Suprapubic skin (tissue), 4 donors: ENCODE measurements around the gene MRPL27. TPM values are rescaled to one million over a fixed set of nuclear protein-coding genes. Genes with fewer than 3 reads are reported as not detected.
A peak's percentile ranks its signal among the peaks of the same experiment; 100 is the strongest.

Source experiments
- DNase-seq, 2 donors: peaks; one replicate each; pipeline ENCODE4 v3.0.0-alpha.2; 2019; ENCODE audit warnings: low spot score in 2 of 2
- H3K27ac ChIP-seq: fragments of 200-600 bp; sonication (generic); one replicate; pipeline ENCODE4 v1.5.1; 2019
- H3K27me3 ChIP-seq: fragments of 200-600 bp; sonication (generic); one replicate; pipeline ENCODE4 v1.5.1; 2019
- H3K36me3 ChIP-seq: fragments of 200-600 bp; sonication (generic); one replicate; pipeline ENCODE4 v1.5.1; 2019
- H3K4me1 ChIP-seq: fragments of 200-600 bp; sonication (generic); one replicate; pipeline ENCODE4 v1.5.1; 2019
- H3K4me3 ChIP-seq: fragments of 200-600 bp; sonication (generic); one replicate; pipeline ENCODE4 v1.5.1; 2019; ENCODE audit warnings: mild to moderate bottlenecking
- H3K9me3 ChIP-seq: fragments of 200-600 bp; sonication (generic); one replicate; pipeline ENCODE4 v1.5.1; 2019
- CTCF ChIP-seq, 2 donors: fragments of 200-600 bp in 1 of 2; fragments of 450-650 bp in 1 of 2; sonication (generic) in 1 of 2; IDR thresholded peaks; one replicate each; pipeline ENCODE4 v1.5.1; 2016 to 2019; ENCODE audit warnings: antibody characterized with exemption in 2 of 2, mild to moderate bottlenecking in 1 of 2, moderate library complexity in 1 of 2
- EP300 ChIP-seq: sonication (generic); formaldehyde crosslinking; IDR thresholded peaks from one replicate; pipeline ENCODE4 v1.6.1; 2017; ENCODE audit warnings: antibody characterized with exemption
- POLR2A ChIP-seq, 2 donors: fragments of 450-650 bp; IDR thresholded peaks; one replicate each; pipeline ENCODE4 v1.6.1; 2017; ENCODE audit warnings: antibody characterized with exemption in 2 of 2, mild to moderate bottlenecking in 2 of 2, moderate library complexity in 2 of 2
- POLR2AphosphoS5 ChIP-seq, 3 donors: sonication (generic); formaldehyde crosslinking; IDR thresholded peaks; one replicate each; pipeline ENCODE4 v1.6.1; 2017; ENCODE audit warnings: antibody characterized with exemption in 3 of 3
- WGBS: methylation state at CpG from one replicate; pipeline ENCODE4 v1.1.5; 2018; 5-methylcytosine and 5-hydroxymethylcytosine counted together
- total RNA-seq, 4 donors: library from RNA; depleted of rRNA; stranded (reverse); fragments of >200 nt; gene quantifications; one replicate each; pipeline ENCODE4 v1.1.0, GENCODE V29; 2016

The MRPL27 gene
- total RNA-seq, 4 donors from 2014 or later = 60.3 to 87.7 (median 65.3) TPM

GRCh38 chr17:50358177-50358576 lies 14.8 kb downstream of the MRPL27 start:
- 96% methylated on average over 15 of the region's 17 CpGs for WGBS
- no peaks in the 10 kb centered on the region for H3K9me3 ChIP-seq
- peak; percentile 40 to 73 for DNase-seq
- H3K27me3 ChIP-seq = no peaks in the 10 kb centered on the region
- H3K4me1 ChIP-seq = peaks cover 5% of the 10 kb centered on the region
- no peak overlapping the region for H3K4me3 ChIP-seq
- TF ChIP-seq EP300 = no peak
- H3K36me3 ChIP-seq = peaks cover 77% of the 10 kb centered on the region
- no peak overlapping the region for H3K27ac ChIP-seq

DNA sequence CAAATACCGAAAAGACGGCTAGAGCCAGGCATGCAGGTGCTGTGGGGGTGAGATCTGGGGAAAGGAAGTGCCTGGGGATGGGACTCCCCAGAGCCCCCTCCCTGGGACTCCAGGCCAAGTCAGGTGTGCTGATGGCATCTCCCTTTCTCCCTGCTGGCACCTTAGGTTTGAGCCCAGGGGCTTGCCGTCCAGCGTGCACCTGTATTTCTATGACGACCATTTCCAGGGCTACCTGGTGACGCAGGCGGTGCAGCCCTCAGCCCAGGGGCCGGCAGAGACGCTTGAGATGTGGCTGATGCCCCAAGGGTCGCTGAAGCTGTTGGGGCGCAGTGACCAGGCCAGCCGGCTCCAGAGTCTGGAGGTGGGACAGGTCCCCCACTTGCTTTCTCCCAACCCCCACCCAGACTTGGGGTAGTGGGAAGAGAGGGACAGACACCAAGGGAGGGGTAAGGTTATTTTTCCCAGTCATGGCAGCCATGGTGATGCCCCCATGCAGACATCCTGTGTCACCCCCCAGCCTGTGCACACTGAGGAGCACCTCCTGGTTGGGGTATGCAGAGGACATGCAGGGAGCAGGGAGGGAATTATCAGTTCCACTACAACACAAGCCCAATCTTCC lies 16.0 kb downstream of the MRPL27 start:
- WGBS = 93% methylated on average over 12 of the region's 12 CpGs
- no peak overlapping the region for H3K27ac ChIP-seq
- H3K4me3 ChIP-seq = no peak overlapping the region
- H3K36me3 ChIP-seq = peaks cover 85% of the 10 kb centered on the region
- peak; percentile 52 to 56 for DNase-seq
- no peak for TF ChIP-seq EP300
- no peak for TF ChIP-seq POLR2A (IDR thresholded peaks at IDR 0.05)
- TF ChIP-seq POLR2AphosphoS5 (IDR thresholded peaks at IDR 0.05) = no peak
- no peak for TF ChIP-seq CTCF (IDR thresholded peaks at IDR 0.05)
- H3K4me1 ChIP-seq = no peaks in the 10 kb centered on the region
- no peaks in the 10 kb centered on the region for H3K9me3 ChIP-seq
- H3K27me3 ChIP-seq = no peaks in the 10 kb centered on the region

DNA sequence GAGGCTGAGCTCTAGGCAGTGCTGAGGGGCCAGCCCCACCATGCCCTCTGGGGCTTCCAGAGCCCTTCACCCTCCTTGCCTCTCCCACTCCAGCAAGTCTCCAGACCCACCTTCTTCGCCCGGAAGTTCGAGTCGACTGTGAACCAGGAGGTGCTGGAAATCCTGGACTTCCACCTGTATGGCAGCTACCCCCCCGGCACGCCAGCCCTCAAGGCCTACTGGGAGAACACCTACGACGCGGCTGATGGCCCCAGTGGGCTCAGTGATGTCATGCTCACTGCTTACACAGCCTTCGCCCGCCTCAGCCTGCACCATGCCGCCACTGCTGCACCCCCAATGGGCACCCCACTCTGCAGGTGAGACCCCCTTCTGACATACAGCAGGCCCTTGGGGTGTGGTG lies 16.6 kb downstream of the MRPL27 start:
- TF ChIP-seq EP300 (no peak), POLR2AphosphoS5 (IDR thresholded peaks at IDR 0.05) (no peak), CTCF (IDR thresholded peaks at IDR 0.05) (no peak), POLR2A (IDR thresholded peaks at IDR 0.05) (no peak)
- Histone ChIP-seq H3K4me1 (no peaks in the 10 kb centered on the region), H3K27me3 (no peaks in the 10 kb centered on the region), H3K4me3 (no peak overlapping the region), H3K9me3 (no peaks in the 10 kb centered on the region), H3K27ac (no peak overlapping the region), H3K36me3 (peaks cover 88% of the 10 kb centered on the region)
- peak; percentile 52 to 77 for DNase-seq
- WGBS = 95% methylated on average over 12 of the region's 12 CpGs

DNA sequence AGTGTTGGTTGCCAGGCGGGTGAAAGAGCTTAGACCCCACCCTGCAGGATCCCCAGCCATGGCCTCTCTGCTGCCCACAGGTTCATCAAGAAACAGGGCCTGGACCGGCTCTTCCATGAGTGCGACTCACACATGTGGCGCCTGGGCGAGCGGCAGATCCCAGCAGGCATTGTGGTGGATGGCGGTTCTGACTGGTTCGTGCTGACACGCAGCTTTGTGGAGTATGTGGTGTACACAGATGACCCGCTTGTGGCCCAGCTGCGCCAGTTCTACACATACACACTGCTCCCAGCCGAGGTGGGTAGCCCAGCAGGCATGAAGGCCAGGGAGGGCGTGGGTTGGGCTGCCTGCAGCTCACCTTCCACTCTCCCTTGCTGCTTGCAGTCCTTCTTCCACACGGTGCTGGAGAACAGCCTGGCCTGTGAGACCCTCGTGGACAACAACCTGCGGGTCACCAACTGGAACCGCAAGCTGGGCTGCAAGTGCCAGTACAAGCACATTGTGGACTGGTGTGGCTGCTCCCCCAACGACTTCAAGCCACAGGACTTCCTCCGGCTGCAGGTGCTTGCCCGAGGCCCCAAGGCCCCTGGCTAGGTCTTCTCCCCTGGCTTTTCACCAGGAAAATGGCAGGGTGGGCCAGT lies 17.2 kb downstream of the MRPL27 start:
- no peaks in the 10 kb centered on the region for H3K9me3 ChIP-seq
- peak; percentile 54 to 55 for DNase-seq

DNA sequence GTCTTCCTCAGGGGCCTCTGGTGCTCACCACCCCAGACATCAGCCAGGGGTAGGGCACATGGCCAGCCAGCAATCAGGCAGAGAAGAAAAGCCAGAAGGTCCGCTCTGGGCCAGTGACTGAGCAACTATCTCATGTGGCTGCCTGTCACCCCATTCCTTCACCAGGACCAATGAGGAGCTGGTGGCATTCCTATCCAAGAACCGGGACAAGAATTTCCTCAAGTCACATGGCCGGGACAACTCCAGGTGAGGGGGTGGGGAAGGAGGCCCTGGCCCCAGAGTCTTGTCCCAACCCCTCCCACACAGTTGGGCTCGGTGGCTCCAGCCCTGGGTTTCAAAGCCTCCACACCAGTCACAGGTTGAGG lies 17.7 kb downstream of the MRPL27 start:
- WGBS = 81% methylated on average over 4 of the region's 4 CpGs
- Histone ChIP-seq H3K27ac (no peak overlapping the region), H3K36me3 (peaks cover 83% of the 10 kb centered on the region), H3K4me3 (no peak overlapping the region), H3K4me1 (no peaks in the 10 kb centered on the region), H3K9me3 (no peaks in the 10 kb centered on the region), H3K27me3 (no peaks in the 10 kb centered on the region)
- peak in 1 of 2 donors; percentile 73 for DNase-seq
- TF ChIP-seq POLR2A (IDR thresholded peaks at IDR 0.05) (no peak), POLR2AphosphoS5 (IDR thresholded peaks at IDR 0.05) (no peak), EP300 (no peak), CTCF (IDR thresholded peaks at IDR 0.05) (no peak)

More for the DNA sequence above, 17.2 kb downstream of the MRPL27 start:
- 83% methylated on average over 9 of the region's 20 CpGs for WGBS
- Histone ChIP-seq H3K27me3 (no peaks in the 10 kb centered on the region), H3K36me3 (peaks cover 88% of the 10 kb centered on the region), H3K4me3 (no peak overlapping the region), H3K4me1 (no peaks in the 10 kb centered on the region), H3K27ac (no peak overlapping the region)
- no peak for TF ChIP-seq POLR2A (IDR thresholded peaks at IDR 0.05)
- TF ChIP-seq EP300 = no peak
- no peak for TF ChIP-seq POLR2AphosphoS5 (IDR thresholded peaks at IDR 0.05)
- no peak for TF ChIP-seq CTCF (IDR thresholded peaks at IDR 0.05)
